Thyroid gland (tissue), 4 donors: ENCODE measurements around the gene TBRG4. TPM values are rescaled to one million over a fixed set of nuclear protein-coding genes. Genes with fewer than 3 reads are reported as not detected.

Experiments
- DNase-seq, 2 donors: peaks; one replicate each; pipeline ENCODE4 v3.0.0-alpha.2; 2019
- H3K27ac ChIP-seq, 3 donors: fragments of 200-600 bp; sonication (generic); 1 replicate in 2 of 3; 2 replicates in 1 of 3; pipeline ENCODE4 v1.5.1; 2016 to 2019; ENCODE audit warnings: mild to moderate bottlenecking in 1 of 3, moderate library complexity in 1 of 3
- H3K27me3 ChIP-seq: fragments of 200-600 bp; sonication (generic); one replicate; pipeline ENCODE4 v1.5.1; 2019
- H3K36me3 ChIP-seq, 2 donors: fragments of 200-600 bp; sonication (generic); one replicate each; pipeline ENCODE4 v1.5.1; 2016 to 2019
- H3K4me1 ChIP-seq, 2 donors: fragments of 200-600 bp; sonication (generic); one replicate each; pipeline ENCODE4 v1.5.1; 2017 to 2019
- H3K4me3 ChIP-seq, 3 donors: fragments of 200-600 bp; sonication (generic); replicated peaks in 1 of 3; 1 replicate in 2 of 3; 2 replicates in 1 of 3; pipeline ENCODE4 v1.5.1; 2016; ENCODE audit warnings: mild to moderate bottlenecking in 1 of 3
- H3K9me3 ChIP-seq: fragments of 200-600 bp; sonication (generic); one replicate; pipeline ENCODE4 v1.5.1; 2017
- POLR2A ChIP-seq, 2 donors: fragments of 450-650 bp; IDR thresholded peaks; one replicate each; pipeline ENCODE4 v1.6.1; 2017; ENCODE audit warnings: antibody characterized with exemption in 2 of 2, mild to moderate bottlenecking in 2 of 2, moderate library complexity in 1 of 2
- WGBS, 2 donors: methylation state at CpG; one replicate each; pipeline ENCODE4 v1.1.5; 2017; 5-methylcytosine and 5-hydroxymethylcytosine counted together
- intact Hi-C: fragments of 100-400 bp; cut with DNase I; formaldehyde crosslinking; loops from one replicate; pipeline ENCODE4 v1.15.1; 2023
- total RNA-seq, 4 donors: library from RNA; depleted of rRNA; stranded (reverse); fragments of >200 nt; gene quantifications; one replicate each; pipeline ENCODE4 v1.2.3, GENCODE V29; 2016
- TF ChIP-seq, protein P1 (sequence below), 6 experiments: fragments of 200-600 bp in 3 of 6; fragments of 450-650 bp in 3 of 6; sonication (generic) in 3 of 6; IDR thresholded peaks; one replicate each; pipeline ENCODE4 v1.5.1; 2016 to 2019; ENCODE audit warnings: antibody characterized with exemption in 6 of 6, mild to moderate bottlenecking in 2 of 6, inconsistent platforms in 1 of 6, moderate library complexity in 1 of 6

TBRG4 gene
- total RNA-seq, 4 donors from 2014 or later, result 40.0 to 57.6 (median 49.3) TPM

DNA sequence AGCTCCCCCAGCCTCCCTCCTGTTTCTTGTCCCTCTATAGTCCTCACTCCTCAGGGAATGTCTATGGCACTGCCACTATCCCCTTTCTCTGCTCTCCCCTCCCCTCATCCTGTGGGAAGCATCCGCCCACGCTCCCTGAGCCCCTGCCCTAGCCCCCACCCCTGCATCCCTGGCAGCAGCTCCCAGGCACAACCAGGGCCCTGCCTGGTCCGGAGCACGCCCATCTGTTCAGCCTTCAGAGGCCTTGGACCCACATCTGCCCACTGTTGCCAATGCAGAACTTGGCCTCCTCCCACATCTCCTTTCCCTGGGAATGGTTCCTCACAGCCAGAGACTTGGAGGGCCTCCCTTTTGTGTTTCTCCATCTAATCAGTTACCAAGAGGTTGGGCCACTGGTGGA is 20.4 kb upstream of the TBRG4 start:
- H3K36me3 ChIP-seq, result no peaks in the 10 kb centered on the region
- intact Hi-C loops, result loop anchor here (2.0 to 10.0 kb wide), 3 partner anchors 207 to 567 kb away; no protein-coding TSS in a partner anchor
- TF ChIP-seq, protein P1, sequence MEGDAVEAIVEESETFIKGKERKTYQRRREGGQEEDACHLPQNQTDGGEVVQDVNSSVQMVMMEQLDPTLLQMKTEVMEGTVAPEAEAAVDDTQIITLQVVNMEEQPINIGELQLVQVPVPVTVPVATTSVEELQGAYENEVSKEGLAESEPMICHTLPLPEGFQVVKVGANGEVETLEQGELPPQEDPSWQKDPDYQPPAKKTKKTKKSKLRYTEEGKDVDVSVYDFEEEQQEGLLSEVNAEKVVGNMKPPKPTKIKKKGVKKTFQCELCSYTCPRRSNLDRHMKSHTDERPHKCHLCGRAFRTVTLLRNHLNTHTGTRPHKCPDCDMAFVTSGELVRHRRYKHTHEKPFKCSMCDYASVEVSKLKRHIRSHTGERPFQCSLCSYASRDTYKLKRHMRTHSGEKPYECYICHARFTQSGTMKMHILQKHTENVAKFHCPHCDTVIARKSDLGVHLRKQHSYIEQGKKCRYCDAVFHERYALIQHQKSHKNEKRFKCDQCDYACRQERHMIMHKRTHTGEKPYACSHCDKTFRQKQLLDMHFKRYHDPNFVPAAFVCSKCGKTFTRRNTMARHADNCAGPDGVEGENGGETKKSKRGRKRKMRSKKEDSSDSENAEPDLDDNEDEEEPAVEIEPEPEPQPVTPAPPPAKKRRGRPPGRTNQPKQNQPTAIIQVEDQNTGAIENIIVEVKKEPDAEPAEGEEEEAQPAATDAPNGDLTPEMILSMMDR (IDR thresholded peaks at IDR 0.05), result no peak
- no peak for TF ChIP-seq POLR2A (IDR thresholded peaks at IDR 0.05)
- no peak for DNase-seq
- H3K4me1 ChIP-seq, result no peaks in the 10 kb centered on the region
- H3K27me3 ChIP-seq, result no peaks in the 10 kb centered on the region
- WGBS, 2 donors, result 62 to 73% methylated on average over 4 of the region's 4 CpGs
- no peak overlapping the region for H3K4me3 ChIP-seq
- H3K9me3 ChIP-seq, result no peaks in the 10 kb centered on the region
- no peak overlapping the region for H3K27ac ChIP-seq

DNA sequence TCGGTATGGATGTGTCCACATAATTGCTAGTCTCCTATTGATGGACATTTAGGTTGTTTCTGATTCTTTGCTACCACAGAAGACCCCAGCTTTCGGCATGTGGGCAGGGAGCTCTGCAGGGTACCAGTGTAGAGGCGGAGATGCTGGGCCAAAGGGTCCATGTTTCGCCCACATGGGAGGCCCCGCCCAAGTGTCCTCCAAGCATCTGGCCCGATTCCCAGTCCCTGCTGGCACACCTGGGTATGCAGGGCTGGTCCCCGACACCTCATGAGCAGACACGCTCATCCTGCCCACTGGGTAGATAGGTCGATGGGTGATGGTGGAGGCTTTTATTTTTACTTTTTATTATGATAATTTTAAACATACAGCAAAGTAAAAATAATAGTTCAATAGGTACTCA is 19.4 kb upstream of the TBRG4 start:
- Histone ChIP-seq H3K27me3 (no peaks in the 10 kb centered on the region), H3K9me3 (no peaks in the 10 kb centered on the region), H3K4me3 (no peak overlapping the region), H3K27ac (no peak overlapping the region), H3K36me3 (no peaks in the 10 kb centered on the region), H3K4me1 (no peaks in the 10 kb centered on the region)
- TF ChIP-seq, protein P1 (IDR thresholded peaks at IDR 0.05), result no peak
- no peak for TF ChIP-seq POLR2A (IDR thresholded peaks at IDR 0.05)
- DNase-seq, result no peak
- 68 to 74% methylated on average over 9 of the region's 9 CpGs for WGBS, 2 donors
- intact Hi-C loops, result loop anchor here (10.0 kb wide), 2 partner anchors 206 to 566 kb away; no protein-coding TSS in a partner anchor

DNA sequence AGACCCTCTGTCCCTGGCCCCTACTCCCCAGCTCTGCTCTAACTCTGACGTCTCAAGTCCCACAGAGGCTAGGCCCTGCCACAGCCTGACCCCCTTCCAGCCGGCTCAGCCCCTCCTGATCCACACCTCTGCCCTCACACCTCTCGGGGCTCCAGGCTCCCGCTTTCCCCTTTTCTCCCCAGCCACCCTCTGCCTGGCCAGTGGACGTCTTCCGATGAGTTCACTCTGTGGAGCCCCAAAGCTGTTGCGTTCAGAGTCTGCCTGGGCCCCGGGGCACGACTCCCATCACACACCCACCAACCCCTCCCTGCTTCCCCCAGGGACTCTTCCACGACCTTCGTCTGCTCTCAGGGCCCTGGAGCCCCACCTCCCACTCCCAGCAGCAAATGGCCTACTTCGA is 18.4 kb upstream of the TBRG4 start:
- no peak for DNase-seq
- TF ChIP-seq POLR2A (IDR thresholded peaks at IDR 0.05), result no peak
- TF ChIP-seq, protein P1 (IDR thresholded peaks at IDR 0.05), result no peak
- Histone ChIP-seq H3K27ac (no peak overlapping the region), H3K9me3 (no peaks in the 10 kb centered on the region), H3K27me3 (no peaks in the 10 kb centered on the region), H3K4me3 (no peak overlapping the region), H3K4me1 (no peaks in the 10 kb centered on the region), H3K36me3 (no peaks in the 10 kb centered on the region)
- intact Hi-C loops, result loop anchor here (10.0 kb wide), 2 partner anchors 205 to 565 kb away; no protein-coding TSS in a partner anchor
- 73 to 78% methylated on average over 12 of the region's 12 CpGs for WGBS, 2 donors

DNA sequence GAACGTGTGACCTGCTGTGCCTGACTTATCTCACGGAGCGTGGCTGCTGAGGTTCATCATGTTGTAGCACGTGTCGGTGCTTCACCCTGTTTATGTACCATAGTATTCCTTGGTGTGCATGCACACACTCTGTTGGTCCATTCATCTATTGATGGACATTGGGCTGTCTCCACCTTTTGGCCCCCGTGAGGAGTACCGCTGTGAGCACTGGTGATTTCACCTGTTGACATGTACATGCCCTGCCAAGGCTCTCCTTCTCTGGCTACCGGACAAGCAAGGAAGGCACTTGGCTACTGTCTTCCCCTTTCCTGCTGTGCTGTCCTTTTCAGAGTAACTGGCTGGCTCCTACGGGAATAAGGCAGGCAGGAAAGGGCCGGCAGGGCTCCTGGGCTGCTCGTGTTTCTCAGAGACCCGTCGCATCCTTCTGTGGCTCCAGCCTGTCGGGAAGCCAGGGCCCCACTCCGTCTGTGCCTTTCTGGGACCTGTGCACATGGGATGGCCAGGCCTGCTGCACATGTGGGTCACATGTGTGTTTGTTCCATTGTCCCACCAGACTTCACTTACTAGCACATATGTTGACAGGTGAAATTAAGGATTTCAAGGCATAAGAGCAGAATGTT is 17.8 kb upstream of the TBRG4 start:
- Histone ChIP-seq H3K4me1 (no peaks in the 10 kb centered on the region), H3K4me3 (no peak overlapping the region), H3K36me3 (no peaks in the 10 kb centered on the region), H3K9me3 (no peaks in the 10 kb centered on the region), H3K27me3 (no peaks in the 10 kb centered on the region), H3K27ac (no peak overlapping the region)
- 77 to 83% methylated on average over 15 of the region's 15 CpGs for WGBS, 2 donors
- DNase-seq, result no peak
- TF ChIP-seq POLR2A (IDR thresholded peaks at IDR 0.05), result no peak
- TF ChIP-seq, protein P1 (IDR thresholded peaks at IDR 0.05), result no peak
- intact Hi-C loops, result no loop called here

DNA sequence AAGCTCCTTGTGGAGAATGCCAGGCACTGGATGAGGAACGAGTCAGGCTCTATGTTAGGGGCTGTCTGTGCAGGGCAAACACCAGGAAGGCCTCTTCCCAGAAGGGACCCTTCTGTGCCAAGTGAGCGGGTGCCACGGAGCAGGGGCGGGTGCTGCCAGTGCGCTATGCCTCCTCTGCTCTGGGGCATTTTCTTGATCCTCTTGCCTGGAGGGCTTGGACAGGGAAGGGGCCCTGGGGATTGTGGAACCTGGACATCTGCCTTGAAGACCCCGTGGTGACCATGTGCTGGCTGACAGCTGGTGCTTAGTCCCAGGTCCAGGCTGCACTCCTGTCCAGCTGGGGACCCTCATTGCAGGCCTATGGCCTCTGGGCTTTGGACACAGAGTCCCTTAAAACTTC is 15.4 kb upstream of the TBRG4 start:
- WGBS, 2 donors, result 72 to 84% methylated on average over 6 of the region's 6 CpGs
- Histone ChIP-seq H3K27me3 (no peaks in the 10 kb centered on the region), H3K9me3 (no peaks in the 10 kb centered on the region), H3K4me1 (no peaks in the 10 kb centered on the region), H3K4me3 (no peak overlapping the region), H3K36me3 (no peaks in the 10 kb centered on the region), H3K27ac (no peak overlapping the region)
- intact Hi-C loops, result no loop called here
- TF ChIP-seq POLR2A (IDR thresholded peaks at IDR 0.05), result no peak
- TF ChIP-seq, protein P1 (IDR thresholded peaks at IDR 0.05), result no peak
- no peak for DNase-seq
